ENCODE measurements around the gene TAL1.

TAL1 gene

GRCh38 chr1:47211796-47212269 lies 20.2 kb downstream of the TAL1 start:
- H3K27me3 ChIP-seq (replicated peaks), result no peaks in the 10 kb centered on the region
- no peak overlapping the region for H3K4me3 ChIP-seq (ENCODE audit: low read depth, low read length)
- no peaks in the 10 kb centered on the region for H3K36me3 ChIP-seq (replicated peaks)
- in situ Hi-C loops (cut with HindIII; ENCODE audit: low pct_ligation_motif_present, low sequenced_read_pairs), result no loop called here
- TF ChIP-seq, protein P1, sequence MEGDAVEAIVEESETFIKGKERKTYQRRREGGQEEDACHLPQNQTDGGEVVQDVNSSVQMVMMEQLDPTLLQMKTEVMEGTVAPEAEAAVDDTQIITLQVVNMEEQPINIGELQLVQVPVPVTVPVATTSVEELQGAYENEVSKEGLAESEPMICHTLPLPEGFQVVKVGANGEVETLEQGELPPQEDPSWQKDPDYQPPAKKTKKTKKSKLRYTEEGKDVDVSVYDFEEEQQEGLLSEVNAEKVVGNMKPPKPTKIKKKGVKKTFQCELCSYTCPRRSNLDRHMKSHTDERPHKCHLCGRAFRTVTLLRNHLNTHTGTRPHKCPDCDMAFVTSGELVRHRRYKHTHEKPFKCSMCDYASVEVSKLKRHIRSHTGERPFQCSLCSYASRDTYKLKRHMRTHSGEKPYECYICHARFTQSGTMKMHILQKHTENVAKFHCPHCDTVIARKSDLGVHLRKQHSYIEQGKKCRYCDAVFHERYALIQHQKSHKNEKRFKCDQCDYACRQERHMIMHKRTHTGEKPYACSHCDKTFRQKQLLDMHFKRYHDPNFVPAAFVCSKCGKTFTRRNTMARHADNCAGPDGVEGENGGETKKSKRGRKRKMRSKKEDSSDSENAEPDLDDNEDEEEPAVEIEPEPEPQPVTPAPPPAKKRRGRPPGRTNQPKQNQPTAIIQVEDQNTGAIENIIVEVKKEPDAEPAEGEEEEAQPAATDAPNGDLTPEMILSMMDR (IDR thresholded peaks at IDR 0.05; ENCODE audit: low read depth, low read length, missing control alignments), result no peak
- no peak overlapping the region for H3K27ac ChIP-seq
- DNase-seq, result no peak

DNA sequence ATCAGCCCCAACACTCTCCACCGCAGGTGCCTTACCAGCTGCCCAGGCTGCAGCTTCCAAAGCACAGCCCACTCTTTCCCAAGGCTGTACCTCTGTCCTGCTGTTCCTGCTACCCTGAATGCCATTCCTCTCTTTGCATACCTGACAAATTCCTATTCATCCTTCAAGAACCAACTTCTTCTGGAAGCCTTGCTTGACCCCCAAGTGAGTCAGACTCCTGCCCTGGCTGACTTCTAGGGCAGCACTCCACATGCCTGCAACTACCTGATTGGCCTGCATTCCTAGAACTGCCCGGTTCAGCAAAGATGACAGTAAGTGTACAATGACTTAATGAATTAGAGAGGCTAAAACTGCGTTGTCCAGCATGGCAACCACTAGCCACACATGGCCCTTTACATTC lies 21.4 kb downstream of the TAL1 start:
- Histone ChIP-seq H3K36me3 (replicated peaks) (no peaks in the 10 kb centered on the region), H3K27me3 (replicated peaks) (no peaks in the 10 kb centered on the region), H3K27ac (no peak overlapping the region), H3K4me3 (ENCODE audit: low read depth, low read length) (no peak overlapping the region)
- in situ Hi-C loops (cut with HindIII; ENCODE audit: low pct_ligation_motif_present, low sequenced_read_pairs), result no loop called here
- no peak for DNase-seq
- TF ChIP-seq, protein P1 (IDR thresholded peaks at IDR 0.05; ENCODE audit: low read depth, low read length, missing control alignments), result no peak

DNA sequence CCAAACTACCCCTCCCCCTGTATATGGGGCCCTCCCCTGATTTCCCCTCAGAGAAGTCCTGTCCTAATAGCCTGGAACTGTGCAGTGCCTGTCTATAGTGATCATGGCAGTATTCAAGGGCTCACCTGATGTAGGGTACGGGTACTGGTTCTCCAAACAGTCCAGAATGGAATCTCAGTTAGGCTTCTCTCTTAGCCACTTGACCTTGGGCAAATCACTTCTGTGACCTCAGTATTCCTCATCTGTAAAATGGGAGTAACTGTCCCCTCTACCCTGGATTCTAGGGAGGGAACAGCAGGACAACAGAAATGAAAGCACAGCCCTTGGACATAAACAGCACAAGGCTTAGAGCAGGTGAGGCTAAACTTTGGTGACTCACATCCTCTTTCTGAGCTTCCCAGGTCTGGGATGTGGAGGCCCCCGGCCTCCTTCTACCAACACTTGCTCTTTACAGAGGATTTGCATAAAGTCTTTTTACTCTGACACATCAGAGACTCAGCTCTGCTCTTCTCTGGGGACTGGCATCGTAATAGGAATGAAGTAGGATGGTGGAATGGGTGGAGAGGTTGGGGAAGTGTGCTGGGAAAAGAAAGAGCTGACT lies 22.2 kb downstream of the TAL1 start:
- TF ChIP-seq, protein P1 (IDR thresholded peaks at IDR 0.05; ENCODE audit: low read depth, low read length, missing control alignments), result no peak
- in situ Hi-C loops (cut with HindIII; ENCODE audit: low pct_ligation_motif_present, low sequenced_read_pairs), result no loop called here
- Histone ChIP-seq H3K27ac (no peak overlapping the region), H3K27me3 (replicated peaks) (no peaks in the 10 kb centered on the region), H3K4me3 (ENCODE audit: low read depth, low read length) (no peak overlapping the region), H3K36me3 (replicated peaks) (no peaks in the 10 kb centered on the region)
- no peak for DNase-seq

- H3K27me3 ChIP-seq (replicated peaks), result no peaks in the 10 kb centered on the region
- no peak for DNase-seq
- in situ Hi-C loops (cut with HindIII; ENCODE audit: low pct_ligation_motif_present, low sequenced_read_pairs), result no loop called here
- H3K27ac ChIP-seq, result no peak overlapping the region
- H3K36me3 ChIP-seq (replicated peaks), result no peaks in the 10 kb centered on the region
- H3K4me3 ChIP-seq (ENCODE audit: low read depth, low read length), result no peak overlapping the region
- TF ChIP-seq, protein P1 (IDR thresholded peaks at IDR 0.05; ENCODE audit: low read depth, low read length, missing control alignments), result no peak
Measured at GRCh38 chr1:47209091-47209490, 22.9 kb downstream of the TAL1 start.

GRCh38 chr1:47208374-47208850 lies 23.6 kb downstream of the TAL1 start:
- TF ChIP-seq, protein P1 (IDR thresholded peaks at IDR 0.05; ENCODE audit: low read depth, low read length, missing control alignments), result no peak
- no peak overlapping the region for H3K27ac ChIP-seq
- H3K4me3 ChIP-seq (ENCODE audit: low read depth, low read length), result no peak overlapping the region
- no peaks in the 10 kb centered on the region for H3K27me3 ChIP-seq (replicated peaks)
- DNase-seq, result no peak
- in situ Hi-C loops (cut with HindIII; ENCODE audit: low pct_ligation_motif_present, low sequenced_read_pairs), result no loop called here
- no peaks in the 10 kb centered on the region for H3K36me3 ChIP-seq (replicated peaks)
